Glutamatergic neuron (in vitro differentiated cells): ENCODE measurements around the gene GLB1L2. TPM values are rescaled to one million over a fixed set of nuclear protein-coding genes. Genes with fewer than 3 reads are reported as not detected.

ENCODE experiments used
- DNase-seq: peaks from one replicate; pipeline ENCODE4 v3.0.0; 2022
- H3K27ac Mint-ChIP-seq: one replicate; pipeline ENCODE4 v1.8.0; 2020; ENCODE audit warnings: mild to moderate bottlenecking, mixed read lengths, inconsistent platforms; ENCODE audit not compliant: unreplicated experiment
- H3K27me3 Mint-ChIP-seq: one replicate; pipeline ENCODE4 v1.8.0; 2020; ENCODE audit warnings: mild to moderate bottlenecking, moderate library complexity, mixed read lengths, inconsistent platforms; ENCODE audit not compliant: unreplicated experiment
- H3K36me3 Mint-ChIP-seq: one replicate; pipeline ENCODE4 v1.8.0; 2020; ENCODE audit warnings: mild to moderate bottlenecking, mixed read lengths, inconsistent platforms; ENCODE audit not compliant: unreplicated experiment
- H3K4me1 Mint-ChIP-seq: one replicate; pipeline ENCODE4 v1.8.0; 2020; ENCODE audit warnings: mild to moderate bottlenecking, low read depth, mixed read lengths, inconsistent platforms; ENCODE audit not compliant: unreplicated experiment
- H3K4me3 Mint-ChIP-seq: one replicate; pipeline ENCODE4 v1.8.0; 2020; ENCODE audit warnings: mild to moderate bottlenecking, mixed read lengths, inconsistent platforms; ENCODE audit not compliant: unreplicated experiment
- H3K9me3 Mint-ChIP-seq: one replicate; pipeline ENCODE4 v1.8.0; 2020; ENCODE audit warnings: mild to moderate bottlenecking, moderate library complexity, mixed read lengths, inconsistent platforms; ENCODE audit not compliant: unreplicated experiment
- CTCF ChIP-seq: fragments of 200-600 bp; sonication (generic); IDR thresholded peaks from one replicate; pipeline ENCODE4 v1.5.0; 2021; ENCODE audit not compliant: partially characterized antibody, unreplicated experiment
- total RNA-seq: library from RNA; stranded (reverse); fragmentation: NEBNext Ultra II Directional; extraction: Animal tissue kit (Norgen Biotek cat#: 25700); gene quantifications from one replicate; pipeline ENCODE4 v1.2.1, GENCODE V29; 2021; ENCODE audit not compliant: unreplicated experiment

Gene GLB1L2
- total RNA-seq, 1 donor from 2014 or later, result 1.0 TPM

GRCh38 chr11:134322553-134322952 is 9.2 kb upstream of the GLB1L2 start:
- H3K27ac Mint-ChIP-seq, result no peak overlapping the region
- no peaks in the 10 kb centered on the region for H3K27me3 Mint-ChIP-seq
- H3K4me3 Mint-ChIP-seq, result no peak overlapping the region
- peaks cover 4% of the 10 kb centered on the region for H3K9me3 Mint-ChIP-seq
- no peak for DNase-seq
- TF ChIP-seq CTCF, result no peak
- H3K36me3 Mint-ChIP-seq, result peaks cover 29% of the 10 kb centered on the region
- no peaks in the 10 kb centered on the region for H3K4me1 Mint-ChIP-seq

GRCh38 chr11:134328433-134328832 is 3.4 kb upstream of the GLB1L2 start:
- no peak for DNase-seq
- Mint-ChIP-seq H3K4me3 (no peak overlapping the region), H3K27me3 (peaks cover 5% of the 10 kb centered on the region), H3K36me3 (peaks cover 18% of the 10 kb centered on the region), H3K27ac (no peak overlapping the region), H3K4me1 (peaks cover 8% of the 10 kb centered on the region), H3K9me3 (peaks cover 4% of the 10 kb centered on the region)
- TF ChIP-seq CTCF, result no peak

GRCh38 chr11:134330611-134331353 is 1.0 kb upstream of the GLB1L2 start:
- Mint-ChIP-seq H3K4me1 (peaks cover 9% of the 10 kb centered on the region), H3K4me3 (peak overlapping the region; percentile 96), H3K9me3 (peaks cover 2% of the 10 kb centered on the region), H3K27me3 (peaks cover 10% of the 10 kb centered on the region), H3K27ac (no peak overlapping the region), H3K36me3 (peaks cover 18% of the 10 kb centered on the region)
- DNase-seq, result no peak
- TF ChIP-seq CTCF, result no peak

GRCh38 chr11:134332189-134332631 is 422 bp downstream of the GLB1L2 start:
- no peak overlapping the region for H3K27ac Mint-ChIP-seq
- H3K36me3 Mint-ChIP-seq, result peaks cover 12% of the 10 kb centered on the region
- H3K27me3 Mint-ChIP-seq, result peaks cover 12% of the 10 kb centered on the region
- peak; percentile 38 for DNase-seq
- peaks cover 2% of the 10 kb centered on the region for H3K9me3 Mint-ChIP-seq
- H3K4me3 Mint-ChIP-seq, result peak overlapping the region; percentile 80
- no peak for TF ChIP-seq CTCF
- H3K4me1 Mint-ChIP-seq, result peaks cover 11% of the 10 kb centered on the region

GRCh38 chr11:134332782-134333181 is 994 bp downstream of the GLB1L2 start:
- DNase-seq, result no peak
- Mint-ChIP-seq H3K4me3 (peak overlapping the region; percentile 80), H3K27me3 (peaks cover 12% of the 10 kb centered on the region), H3K27ac (no peak overlapping the region), H3K36me3 (peaks cover 6% of the 10 kb centered on the region), H3K9me3 (peaks cover 2% of the 10 kb centered on the region), H3K4me1 (peaks cover 11% of the 10 kb centered on the region)
- no peak for TF ChIP-seq CTCF
